Measurements from ENCODE around the gene MAPKAP1.

Gene MAPKAP1

DNA sequence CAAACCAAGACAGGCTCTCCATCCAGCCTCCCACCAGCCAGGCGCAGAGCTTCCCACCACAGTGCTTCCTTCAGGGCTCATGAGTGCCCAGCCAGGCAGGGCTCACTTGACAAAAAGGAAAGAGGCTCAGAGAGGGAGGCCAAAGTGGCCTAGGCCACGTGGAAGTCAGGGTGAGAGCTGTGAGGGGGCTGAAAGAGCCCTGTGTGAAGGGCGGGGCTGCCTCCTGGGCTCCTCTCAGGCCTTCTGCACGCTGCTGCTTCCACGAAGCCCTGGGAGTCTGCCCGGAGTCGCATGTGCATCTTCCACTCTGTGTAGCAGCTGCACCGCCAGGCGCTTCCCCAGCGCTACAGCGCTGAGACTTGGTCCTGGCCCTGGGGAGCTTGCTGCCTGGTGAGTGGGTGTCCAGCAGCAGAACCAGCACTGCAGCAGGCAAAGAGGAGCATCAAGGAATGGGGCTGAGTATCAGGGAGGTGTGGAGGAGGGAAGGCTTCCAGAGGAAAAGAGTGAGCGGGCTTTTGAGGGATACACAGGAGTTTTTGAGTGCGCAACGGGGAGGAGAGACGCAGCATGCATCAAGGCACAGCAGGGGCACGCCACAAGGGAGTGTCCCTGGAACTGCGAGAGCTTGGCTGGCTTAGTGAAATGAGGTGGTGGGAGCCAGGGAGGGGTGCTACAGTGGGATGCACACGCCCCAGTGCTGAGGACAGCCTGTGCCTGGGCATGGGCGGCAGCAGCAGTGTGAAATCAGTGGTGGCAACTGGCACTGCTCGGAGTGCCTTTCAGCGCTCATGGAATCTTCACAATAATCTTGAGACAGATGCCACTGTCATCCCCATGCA lies 267.4 kb downstream of the MAPKAP1 start:
- H3K27me3 ChIP-seq = no peaks in the 10 kb centered on the region
- no peak overlapping the region for H3K27ac ChIP-seq
- H3K9me3 ChIP-seq = no peaks in the 10 kb centered on the region
- peaks cover 64% of the 10 kb centered on the region for H3K36me3 ChIP-seq
- no peak overlapping the region for H3K4me3 ChIP-seq (ENCODE audit: low read depth in 1 of 2, low read length in 1 of 2)
- no peaks in the 10 kb centered on the region for H3K4me1 ChIP-seq (ENCODE audit: control insufficient read depth in 1 of 2, insufficient read depth in 1 of 2, low read depth in 1 of 2, low read length in 1 of 2)
- TF ChIP-seq, protein P1, sequence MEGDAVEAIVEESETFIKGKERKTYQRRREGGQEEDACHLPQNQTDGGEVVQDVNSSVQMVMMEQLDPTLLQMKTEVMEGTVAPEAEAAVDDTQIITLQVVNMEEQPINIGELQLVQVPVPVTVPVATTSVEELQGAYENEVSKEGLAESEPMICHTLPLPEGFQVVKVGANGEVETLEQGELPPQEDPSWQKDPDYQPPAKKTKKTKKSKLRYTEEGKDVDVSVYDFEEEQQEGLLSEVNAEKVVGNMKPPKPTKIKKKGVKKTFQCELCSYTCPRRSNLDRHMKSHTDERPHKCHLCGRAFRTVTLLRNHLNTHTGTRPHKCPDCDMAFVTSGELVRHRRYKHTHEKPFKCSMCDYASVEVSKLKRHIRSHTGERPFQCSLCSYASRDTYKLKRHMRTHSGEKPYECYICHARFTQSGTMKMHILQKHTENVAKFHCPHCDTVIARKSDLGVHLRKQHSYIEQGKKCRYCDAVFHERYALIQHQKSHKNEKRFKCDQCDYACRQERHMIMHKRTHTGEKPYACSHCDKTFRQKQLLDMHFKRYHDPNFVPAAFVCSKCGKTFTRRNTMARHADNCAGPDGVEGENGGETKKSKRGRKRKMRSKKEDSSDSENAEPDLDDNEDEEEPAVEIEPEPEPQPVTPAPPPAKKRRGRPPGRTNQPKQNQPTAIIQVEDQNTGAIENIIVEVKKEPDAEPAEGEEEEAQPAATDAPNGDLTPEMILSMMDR (IDR thresholded peaks at IDR 0.05) = no peak

- Histone ChIP-seq H3K36me3 (peaks cover 55% of the 10 kb centered on the region), H3K4me1 (ENCODE audit: control insufficient read depth in 1 of 2, insufficient read depth in 1 of 2, low read depth in 1 of 2, low read length in 1 of 2) (no peaks in the 10 kb centered on the region), H3K4me3 (ENCODE audit: low read depth in 1 of 2, low read length in 1 of 2) (no peak overlapping the region), H3K27ac (no peak overlapping the region), H3K9me3 (no peaks in the 10 kb centered on the region), H3K27me3 (peaks cover 3% of the 10 kb centered on the region)
- TF ChIP-seq, protein P1 (IDR thresholded peaks at IDR 0.05) = no peak
These were observed 268.2 kb downstream of the MAPKAP1 start for GRCh38 chr9:125438506-125439433.

DNA sequence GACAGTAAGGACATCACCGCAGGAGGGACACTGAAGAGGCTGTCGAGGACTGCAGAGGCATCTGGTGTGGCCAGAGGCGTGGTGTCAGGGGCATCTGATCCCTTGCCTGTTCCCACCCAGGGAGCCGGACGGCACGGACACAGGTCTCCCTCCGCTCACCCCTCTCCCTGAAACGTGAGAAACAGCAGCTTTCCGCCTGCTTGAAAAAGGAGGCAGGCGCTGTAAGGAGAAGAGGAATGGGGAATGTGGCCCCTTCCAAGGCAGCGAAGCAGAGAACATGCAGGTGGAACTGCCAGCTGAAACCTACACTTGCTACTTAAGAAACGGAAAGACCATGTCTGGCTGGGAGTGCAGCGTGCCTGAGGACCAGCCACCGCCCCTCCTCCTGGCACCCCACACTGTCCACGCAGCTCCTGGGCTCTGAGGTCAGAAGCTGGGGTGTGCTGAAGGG lies 269.2 kb downstream of the MAPKAP1 start:
- H3K4me3 ChIP-seq (ENCODE audit: low read depth in 1 of 2, low read length in 1 of 2) = no peak overlapping the region
- H3K36me3 ChIP-seq = peaks cover 47% of the 10 kb centered on the region
- H3K27me3 ChIP-seq = peaks cover 5% of the 10 kb centered on the region
- no peaks in the 10 kb centered on the region for H3K9me3 ChIP-seq
- TF ChIP-seq, protein P1 (IDR thresholded peaks at IDR 0.05) = no peak
- no peaks in the 10 kb centered on the region for H3K4me1 ChIP-seq (ENCODE audit: control insufficient read depth in 1 of 2, insufficient read depth in 1 of 2, low read depth in 1 of 2, low read length in 1 of 2)
- H3K27ac ChIP-seq = no peak overlapping the region

GRCh38 chr9:125436613-125437443 lies 270.2 kb downstream of the MAPKAP1 start:
- TF ChIP-seq, protein P1 (IDR thresholded peaks at IDR 0.05) = no peak
- Histone ChIP-seq H3K27me3 (peaks cover 5% of the 10 kb centered on the region), H3K27ac (no peak overlapping the region), H3K4me3 (ENCODE audit: low read depth in 1 of 2, low read length in 1 of 2) (no peak overlapping the region), H3K36me3 (peaks cover 40% of the 10 kb centered on the region), H3K4me1 (ENCODE audit: control insufficient read depth in 1 of 2, insufficient read depth in 1 of 2, low read depth in 1 of 2, low read length in 1 of 2) (no peaks in the 10 kb centered on the region), H3K9me3 (no peaks in the 10 kb centered on the region)
